ENCODE measurements around the gene ACOT11. TPM values are rescaled to one million over a fixed set of nuclear protein-coding genes. Genes with fewer than 3 reads are reported as not detected.

ACOT11 gene
- polyA plus RNA-seq, 1 experiment = 2.4 TPM

GRCh38 chr1:54653036-54653435 is 105.0 kb downstream of the ACOT11 start:
- ChIA-PET POLR2A (no interaction called here), CTCF (no interaction called here)
- TF ChIP-seq CTCF (IDR thresholded peaks at IDR 0.05; ENCODE audit: insufficient read depth, low read depth, low read length) = no peak
- H3K27me3 ChIP-seq (ENCODE audit: control insufficient read depth, insufficient read depth, low read length) = peaks cover 13% of the 10 kb centered on the region
- DNase-seq (ENCODE audit: low read depth) = no peak
- H3K36me3 ChIP-seq (ENCODE audit: control insufficient read depth, insufficient read depth, low read length) = no peaks in the 10 kb centered on the region
- H3K4me3 ChIP-seq (ENCODE audit: low read depth, low read length) = no peak overlapping the region

- TF ChIP-seq CTCF (IDR thresholded peaks at IDR 0.05; ENCODE audit: insufficient read depth, low read depth, low read length) = no peak
- ChIA-PET CTCF (no interaction called here), POLR2A (no interaction called here)
- H3K27me3 ChIP-seq (ENCODE audit: control insufficient read depth, insufficient read depth, low read length) = no peaks in the 10 kb centered on the region
- no peaks in the 10 kb centered on the region for H3K36me3 ChIP-seq (ENCODE audit: control insufficient read depth, insufficient read depth, low read length)
- H3K4me3 ChIP-seq (ENCODE audit: low read depth, low read length) = no peak overlapping the region
- DNase-seq (ENCODE audit: low read depth) = no peak
Measured at GRCh38 chr1:54658164-54658913, 110.3 kb downstream of the ACOT11 start.

Small RNA genes within 50 kb of the gene (small RNA-seq; reads per million reads assigned to genes)
- not detected for gene AC099796.2 (ENCODE audit: insufficient read length, low read depth, low replicate concordance)

Other genes starting within 250 kb of the ACOT11 start
- 19.6 and 25.9 TPM in 2 replicates for gene SSBP3, start 141.8 kb upstream of the ACOT11 start, polyA plus RNA-seq (2011; rRNA removed)
- not detected in 2 replicates for gene FAM151A, start 75.3 kb downstream of the ACOT11 start, polyA plus RNA-seq (2011; rRNA removed)
- 0.05 and 0.10 TPM in 2 replicates for gene MROH7, start 93.6 kb downstream of the ACOT11 start, polyA plus RNA-seq (2011; rRNA removed)
- gene TTC4, start 167.6 kb downstream of the ACOT11 start, polyA plus RNA-seq (2011; rRNA removed) = 20.5 and 23.2 TPM in 2 replicates
- gene PARS2, start 216.3 kb downstream of the ACOT11 start, polyA plus RNA-seq (2011; rRNA removed) = 3.7 and 3.9 TPM in 2 replicates

All from BJ (cell line).